Astrocyte of the spinal cord (primary cell): ENCODE results near the gene MANSC4.

ENCODE experiments used
- DNase-seq: peaks from one replicate; pipeline ENCODE4 v3.0.0; 2011; ENCODE audit warnings: low read depth, low spot score
- H3K4me3 ChIP-seq: 2 replicates; pipeline ENCODE4 v1.5.1; 2011; ENCODE audit warnings: low read depth, mild to moderate bottlenecking, low read length, moderate library complexity
- CTCF ChIP-seq: IDR thresholded peaks from 2 replicates; pipeline ENCODE4 v1.5.1; 2012; ENCODE audit warnings: low read depth, mild to moderate bottlenecking, low read length, inconsistent platforms
- in situ Hi-C: cut with HindIII; loops from 2 replicates; pipeline ENCODE4 v1.10.0; 2017; ENCODE audit warnings: low sequenced_read_pairs

The MANSC4 gene

GRCh38 chr12:27780612-27781408 is 774 bp upstream of the MANSC4 start:
- DNase-seq, result peak; percentile 29
- TF ChIP-seq CTCF, result no peak
- H3K4me3 ChIP-seq, result peak overlapping the region; percentile 78
- in situ Hi-C loops, result no loop called here

- in situ Hi-C loops, result no loop called here
- DNase-seq, result peak; percentile 32
- H3K4me3 ChIP-seq, result peak overlapping the region; percentile 78
- no peak for TF ChIP-seq CTCF
Observed at GRCh38 chr12:27779416-27779919, 568 bp downstream of the MANSC4 start.

GRCh38 chr12:27778206-27778605 is 1.8 kb downstream of the MANSC4 start:
- H3K4me3 ChIP-seq, result no peak overlapping the region
- TF ChIP-seq CTCF, result no peak
- in situ Hi-C loops, result no loop called here
- DNase-seq, result no peak

- no peak overlapping the region for H3K4me3 ChIP-seq
- in situ Hi-C loops, result no loop called here
- no peak for DNase-seq
- TF ChIP-seq CTCF, result no peak
Observed at GRCh38 chr12:27777141-27777540, 2.9 kb downstream of the MANSC4 start.

GRCh38 chr12:27772328-27773049 is 7.5 kb downstream of the MANSC4 start:
- no peak for TF ChIP-seq CTCF
- in situ Hi-C loops, result no loop called here
- no peak overlapping the region for H3K4me3 ChIP-seq
- no peak for DNase-seq

- TF ChIP-seq CTCF, result no peak
- no peak for DNase-seq
Observed at GRCh38 chr12:27771481-27772327, 8.3 kb downstream of the MANSC4 start.

More at GRCh38 chr12:27771481-27772327, 8.3 kb downstream of the MANSC4 start:
- in situ Hi-C loops, result no loop called here
- H3K4me3 ChIP-seq, result no peak overlapping the region
